GM19324 (cell line): Measurements from ENCODE around the gene CNOT1.

ENCODE experiments used
- ATAC-seq: cut with Tn5 transposase; IDR thresholded peaks from one replicate; pipeline ENCODE4 v1.9.1; 2021; ENCODE audit warnings: mild to moderate bottlenecking, moderate library complexity; ENCODE audit not compliant: unreplicated experiment, low FRiP score

The CNOT1 gene

GRCh38 chr16:58530179-58530578 lies 99.4 kb downstream of the CNOT1 start:
- ATAC-seq = no peak

- ATAC-seq = no peak
Measured at GRCh38 chr16:58519707-58520106, 109.9 kb downstream of the CNOT1 start.

GRCh38 chr16:58518980-58519368 lies 110.7 kb downstream of the CNOT1 start:
- ATAC-seq = no peak

GRCh38 chr16:58518083-58518979 lies 111.3 kb downstream of the CNOT1 start:
- no peak for ATAC-seq

GRCh38 chr16:58516768-58517107 lies 112.9 kb downstream of the CNOT1 start:
- no peak for ATAC-seq

GRCh38 chr16:58515871-58516767 lies 113.5 kb downstream of the CNOT1 start:
- peak; percentile 48 for ATAC-seq

GRCh38 chr16:58515125-58515870 lies 114.3 kb downstream of the CNOT1 start, which contains the start of gene SETD6:
SETD6 (plus strand) TSS chr16:58515517; CDS start chr16:58515538, 21 bp downstream.
- ATAC-seq = peak; percentile 86

GRCh38 chr16:58513874-58514273 lies 115.8 kb downstream of the CNOT1 start:
- ATAC-seq = no peak

GRCh38 chr16:58511933-58512815 lies 117.5 kb downstream of the CNOT1 start:
- no peak for ATAC-seq

- no peak for ATAC-seq
Measured at GRCh38 chr16:58510776-58511628, 118.6 kb downstream of the CNOT1 start.

GRCh38 chr16:58510097-58510775 lies 119.4 kb downstream of the CNOT1 start:
- no peak for ATAC-seq

GRCh38 chr16:58509256-58510096 lies 120.2 kb downstream of the CNOT1 start:
- no peak for ATAC-seq

GRCh38 chr16:58508671-58509251 lies 120.9 kb downstream of the CNOT1 start:
- ATAC-seq = no peak

- ATAC-seq = no peak
Measured at GRCh38 chr16:58507963-58508670, 121.5 kb downstream of the CNOT1 start.

- ATAC-seq = no peak
Measured at GRCh38 chr16:58507195-58507962, 122.2 kb downstream of the CNOT1 start.
